WTC11 (cell line): ENCODE measurements around the gene NFATC2. TPM values are rescaled to one million over a fixed set of nuclear protein-coding genes. Genes with fewer than 3 reads are reported as not detected.

Experiments used
- ATAC-seq: fragments of 200-7000 bp; cut with Tn5 transposase; 2 replicates; pipeline ENCODE4 v1.10.0; 2021; ENCODE audit warnings: mild to moderate bottlenecking, moderate library complexity
- CTCF ChIA-PET: fragments of 300-600 bp; sonication (Branson Sonifier 250); formaldehyde crosslinking; loops from one replicate; lab custom pipeline; 2021; ENCODE audit warnings: antibody characterized with exemption; lab: Charles Lee
- POLR2A ChIA-PET: fragments of 350-600 bp; sonication (Branson Sonifier 250); formaldehyde crosslinking; loops from one replicate; lab custom pipeline; 2021; ENCODE audit warnings: antibody characterized with exemption; lab: Charles Lee
- DNase-seq: peaks from one replicate; pipeline ENCODE4 v3.0.0; 2021; ENCODE audit warnings: low spot score
- H3K27ac Mint-ChIP-seq: 2 replicates; pipeline ENCODE4 v1.8.0; 2021; ENCODE audit warnings: mixed read lengths
- H3K27me3 Mint-ChIP-seq: 2 replicates; pipeline ENCODE4 v1.8.0; 2021; ENCODE audit warnings: low read depth, mild to moderate bottlenecking, moderate library complexity, mixed read lengths
- H3K36me3 Mint-ChIP-seq: 2 replicates; pipeline ENCODE4 v1.8.0; 2021; ENCODE audit warnings: mixed read lengths
- H3K4me1 Mint-ChIP-seq: 2 replicates; pipeline ENCODE4 v1.8.0; 2022; ENCODE audit warnings: mixed read lengths
- H3K4me3 Mint-ChIP-seq: 2 replicates; pipeline ENCODE4 v1.8.0; 2021; ENCODE audit warnings: mild to moderate bottlenecking, moderate library complexity, mixed read lengths
- H3K9me3 Mint-ChIP-seq: 2 replicates; pipeline ENCODE4 v1.8.0; 2021; ENCODE audit warnings: mixed read lengths
- AR ChIP-seq: fragments of 250-450 bp; sonication (Bioruptor Pico); IDR thresholded peaks from 2 replicates; pipeline ENCODE4 v1.9.0; 2021; ENCODE audit warnings: mild to moderate bottlenecking
- ATF6 ChIP-seq: sonication (generic); formaldehyde crosslinking; IDR thresholded peaks from 2 replicates; pipeline ENCODE4 v1.8.1; 2023; ENCODE audit warnings: mild to moderate bottlenecking, missing genetic modification reagents
- EMX1 ChIP-seq: fragments of 250-450 bp; sonication (Bioruptor Pico); IDR thresholded peaks from 2 replicates; pipeline ENCODE4 v1.8.0; 2021; ENCODE audit warnings: mild to moderate bottlenecking
- FOXK1 ChIP-seq: sonication (generic); formaldehyde crosslinking; IDR thresholded peaks from 2 replicates; pipeline ENCODE4 v1.8.0; 2022; ENCODE audit warnings: mild to moderate bottlenecking, moderate library complexity, missing genetic modification reagents
- HMGA2 ChIP-seq: fragments of 250-450 bp; sonication (Bioruptor Pico); IDR thresholded peaks from 2 replicates; pipeline ENCODE4 v1.4.0; 2021; ENCODE audit warnings: mild to moderate bottlenecking, moderate library complexity
- MYBL2 ChIP-seq: sonication (generic); formaldehyde crosslinking; IDR thresholded peaks from 2 replicates; pipeline ENCODE4 v1.8.1; 2023; ENCODE audit warnings: mild to moderate bottlenecking, moderate library complexity, missing genetic modification reagents
- NFYB ChIP-seq: sonication (generic); formaldehyde crosslinking; conservative IDR thresholded peaks from 2 replicates; pipeline ENCODE4 v1.8.0; 2022; ENCODE audit warnings: low read depth, missing genetic modification reagents
- PRRX2 ChIP-seq: fragments of 250-450 bp; sonication (Bioruptor Pico); IDR thresholded peaks from 2 replicates; pipeline ENCODE4 v1.8.0; 2021; ENCODE audit warnings: mild to moderate bottlenecking
- STAT6 ChIP-seq: sonication (generic); formaldehyde crosslinking; conservative IDR thresholded peaks from 2 replicates; pipeline ENCODE4 v1.8.1; 2023; ENCODE audit warnings: mild to moderate bottlenecking, low read depth, missing genetic modification reagents, moderate library complexity
- ZMAT4 ChIP-seq: fragments of 250-450 bp; sonication (Bioruptor Pico); IDR thresholded peaks from 2 replicates; pipeline ENCODE4 v1.9.0; 2021; ENCODE audit warnings: mild to moderate bottlenecking
- ZNF219 ChIP-seq: sonication (generic); formaldehyde crosslinking; IDR thresholded peaks from 2 replicates; pipeline ENCODE4 v1.8.0; 2023; ENCODE audit warnings: missing genetic modification reagents, mild to moderate bottlenecking, borderline replicate concordance
- ZNF425 ChIP-seq: fragments of 250-450 bp; sonication (Bioruptor Pico); conservative IDR thresholded peaks from 2 replicates; pipeline ENCODE4 v1.9.0; 2021; ENCODE audit warnings: mild to moderate bottlenecking
- ZNF512 ChIP-seq: sonication (generic); formaldehyde crosslinking; IDR thresholded peaks from 2 replicates; pipeline ENCODE4 v1.8.1; 2022; ENCODE audit warnings: missing genetic modification reagents, borderline replicate concordance
- ZNF532 ChIP-seq: fragments of 250-450 bp; sonication (Bioruptor Pico); IDR thresholded peaks from 2 replicates; pipeline ENCODE4 v1.9.0; 2021; ENCODE audit warnings: mild to moderate bottlenecking, borderline replicate concordance
- total RNA-seq: library from RNA; stranded (reverse); gene quantifications from 3 replicates; pipeline ENCODE4 v1.2.3, GENCODE V29; 2021

NFATC2 gene
- total RNA-seq, 1 experiment from 2014 or later = 1.7 TPM

- ChIA-PET CTCF (interaction anchor here (1.4 to 1.9 kb wide), 2 partner anchors 24 to 185 kb away, joined by 4 to 5 read pairs; no protein-coding TSS in a partner anchor), POLR2A (no interaction called here)
- Mint-ChIP-seq H3K27ac (peak overlapping the region; percentile 55; the same call in 1 of the 2 replicates), H3K4me1 (no peaks in the 10 kb centered on the region), H3K36me3 (no peaks in the 10 kb centered on the region), H3K9me3 (peaks cover 18% of the 10 kb centered on the region), H3K4me3 (no peak overlapping the region), H3K27me3 (no peaks in the 10 kb centered on the region; the same call in 1 of the 2 replicates)
- TF ChIP-seq AR (no peak), HMGA2 (CRISPR knock-in tag) (no peak), NFYB (CRISPR knock-in tag) (no peak), ZNF425 (CRISPR knock-in tag) (no peak), ZNF512 (CRISPR knock-in tag) (no peak), STAT6 (CRISPR knock-in tag) (no peak), MYBL2 (CRISPR knock-in tag) (no peak), ZNF219 (CRISPR knock-in tag) (no peak)
- DNase-seq (no peak), ATAC-seq (no peak)
These were observed 28.4 kb upstream of the NFATC2 start for GRCh38 chr20:51570739-51571459.

GRCh38 chr20:51569815-51570738 lies 27.6 kb upstream of the NFATC2 start:
- H3K4me1 Mint-ChIP-seq = no peaks in the 10 kb centered on the region
- no peaks in the 10 kb centered on the region for H3K36me3 Mint-ChIP-seq
- no peaks in the 10 kb centered on the region; the same call in none of the 2 replicates for H3K27me3 Mint-ChIP-seq
- POLR2A ChIA-PET = no interaction called here
- DNase-seq (no peak), ATAC-seq (no peak)
- H3K9me3 Mint-ChIP-seq = peaks cover 17% of the 10 kb centered on the region
- CTCF ChIA-PET = interaction anchor here (1.4 to 1.9 kb wide), 2 partner anchors 25 to 184 kb away, joined by 4 to 5 read pairs; no protein-coding TSS in a partner anchor
- H3K4me3 Mint-ChIP-seq = no peak overlapping the region
- no peak overlapping the region for H3K27ac Mint-ChIP-seq
- TF ChIP-seq ZNF532 (CRISPR knock-in tag) (no peak), PRRX2 (CRISPR knock-in tag) (no peak), ZMAT4 (CRISPR knock-in tag) (no peak), EMX1 (no peak), FOXK1 (CRISPR knock-in tag) (no peak), ATF6 (CRISPR knock-in tag) (no peak)
